ENCODE results near the gene SFRP2. TPM values are rescaled to one million over a fixed set of nuclear protein-coding genes. Genes with fewer than 3 reads are reported as not detected.

Gene SFRP2
- total and polyA plus RNA-seq, 12 donors, result 0.30 to 5.2 (median 0.77) TPM; not detected in 5

DNA sequence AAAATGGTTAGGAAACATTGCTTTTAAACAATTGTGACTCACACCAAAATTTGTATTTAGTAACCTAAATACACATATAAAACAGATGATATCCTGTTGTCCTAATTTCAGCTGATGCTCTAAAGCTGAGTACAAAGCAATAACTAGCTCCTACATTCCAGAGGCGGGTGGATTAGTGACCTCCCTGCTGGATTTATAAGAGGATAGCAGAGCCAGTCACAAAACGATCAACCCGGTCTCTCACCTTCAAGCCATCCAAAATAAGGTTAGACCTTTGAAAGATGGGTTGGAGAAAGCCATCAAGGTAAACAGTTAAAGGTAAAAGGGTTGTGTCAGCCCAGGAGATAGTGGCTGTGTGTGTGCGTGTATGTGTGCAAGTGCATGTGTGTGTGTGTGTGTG is 43.2 kb upstream of the SFRP2 start:
- no peak for ATAC-seq
- TF ChIP-seq, protein P1, sequence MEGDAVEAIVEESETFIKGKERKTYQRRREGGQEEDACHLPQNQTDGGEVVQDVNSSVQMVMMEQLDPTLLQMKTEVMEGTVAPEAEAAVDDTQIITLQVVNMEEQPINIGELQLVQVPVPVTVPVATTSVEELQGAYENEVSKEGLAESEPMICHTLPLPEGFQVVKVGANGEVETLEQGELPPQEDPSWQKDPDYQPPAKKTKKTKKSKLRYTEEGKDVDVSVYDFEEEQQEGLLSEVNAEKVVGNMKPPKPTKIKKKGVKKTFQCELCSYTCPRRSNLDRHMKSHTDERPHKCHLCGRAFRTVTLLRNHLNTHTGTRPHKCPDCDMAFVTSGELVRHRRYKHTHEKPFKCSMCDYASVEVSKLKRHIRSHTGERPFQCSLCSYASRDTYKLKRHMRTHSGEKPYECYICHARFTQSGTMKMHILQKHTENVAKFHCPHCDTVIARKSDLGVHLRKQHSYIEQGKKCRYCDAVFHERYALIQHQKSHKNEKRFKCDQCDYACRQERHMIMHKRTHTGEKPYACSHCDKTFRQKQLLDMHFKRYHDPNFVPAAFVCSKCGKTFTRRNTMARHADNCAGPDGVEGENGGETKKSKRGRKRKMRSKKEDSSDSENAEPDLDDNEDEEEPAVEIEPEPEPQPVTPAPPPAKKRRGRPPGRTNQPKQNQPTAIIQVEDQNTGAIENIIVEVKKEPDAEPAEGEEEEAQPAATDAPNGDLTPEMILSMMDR (IDR thresholded peaks at IDR 0.05), result no peak
- Histone ChIP-seq H3K4me1 (no peaks in the 10 kb centered on the region), H3K27me3 (peaks cover 0 to 11% (median 0%) of the 10 kb centered on the region in 7 donors), H3K27ac (no peak overlapping the region), H3K4me3 (no peak overlapping the region), H3K36me3 (no peaks in the 10 kb centered on the region), H3K9me3 (peaks cover 0 to 4% (median 0%) of the 10 kb centered on the region in 11 donors)
- intact Hi-C loops (cut with DNase I), result no loop called here
- DNase-seq, result no peak
- 74 to 87% methylated on average over 4 of the region's 4 CpGs for WGBS, 2 donors

DNA sequence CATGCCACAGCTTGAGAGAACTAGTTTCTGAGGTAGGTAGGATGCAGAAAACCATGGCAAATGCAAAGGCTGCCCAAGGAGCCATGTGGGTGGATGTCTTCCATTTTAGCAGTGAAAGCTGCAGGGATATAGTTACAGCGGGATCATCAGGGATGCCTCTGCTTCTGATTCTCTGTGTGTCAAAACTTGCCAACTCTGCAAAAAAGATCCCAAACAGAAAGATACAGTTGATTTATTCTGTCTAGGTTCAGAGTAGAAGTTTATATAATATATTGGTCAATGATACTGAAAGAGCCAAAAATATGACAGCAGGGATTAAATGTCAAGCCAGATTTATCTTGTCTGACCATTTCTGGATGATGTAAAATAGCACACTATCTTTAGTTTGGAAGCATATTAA is 42.4 kb upstream of the SFRP2 start:
- WGBS, 2 donors, result 86 to 97% methylated on average over 1 of the region's 1 CpG
- peaks cover 0 to 7% (median 0%) of the 10 kb centered on the region in 7 donors for H3K27me3 ChIP-seq
- no peak overlapping the region for H3K4me3 ChIP-seq
- no peak overlapping the region for H3K27ac ChIP-seq
- no peaks in the 10 kb centered on the region for H3K4me1 ChIP-seq
- H3K36me3 ChIP-seq, result no peaks in the 10 kb centered on the region
- DNase-seq (no peak), ATAC-seq (no peak)
- peaks cover 0 to 4% (median 0%) of the 10 kb centered on the region in 11 donors for H3K9me3 ChIP-seq
- TF ChIP-seq, protein P1 (IDR thresholded peaks at IDR 0.05), result no peak
- intact Hi-C loops (cut with DNase I), result no loop called here

DNA sequence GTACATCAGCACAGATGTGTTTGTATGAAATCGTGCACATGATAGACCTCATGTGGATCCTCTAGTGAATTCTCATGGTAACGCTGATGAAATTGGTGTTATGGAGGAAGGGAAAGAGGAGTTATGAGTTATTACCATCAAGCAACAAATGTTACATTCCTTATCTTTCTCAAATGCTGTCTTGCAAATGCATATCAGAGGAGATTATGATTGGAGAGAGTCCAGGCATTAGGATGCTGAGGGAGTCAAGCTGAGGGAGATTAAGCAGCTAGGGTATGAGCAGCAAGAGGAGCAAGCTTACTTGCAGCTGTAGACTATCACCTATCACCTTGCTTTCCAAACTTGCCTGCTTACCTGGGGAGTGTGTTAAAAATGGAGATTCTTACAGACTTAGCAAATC is 36.8 kb upstream of the SFRP2 start:
- intact Hi-C loops (cut with DNase I), result no loop called here
- Histone ChIP-seq H3K36me3 (no peaks in the 10 kb centered on the region), H3K4me1 (no peaks in the 10 kb centered on the region), H3K4me3 (no peak overlapping the region), H3K9me3 (peaks cover 0 to 4% (median 0%) of the 10 kb centered on the region in 11 donors), H3K27ac (no peak overlapping the region), H3K27me3 (peaks cover 0 to 17% (median 0%) of the 10 kb centered on the region in 7 donors)
- ATAC-seq (no peak), DNase-seq (no peak)
- WGBS, 2 donors, result 66 to 81% methylated on average over 2 of the region's 2 CpGs
- TF ChIP-seq, protein P1 (IDR thresholded peaks at IDR 0.05), result no peak

DNA sequence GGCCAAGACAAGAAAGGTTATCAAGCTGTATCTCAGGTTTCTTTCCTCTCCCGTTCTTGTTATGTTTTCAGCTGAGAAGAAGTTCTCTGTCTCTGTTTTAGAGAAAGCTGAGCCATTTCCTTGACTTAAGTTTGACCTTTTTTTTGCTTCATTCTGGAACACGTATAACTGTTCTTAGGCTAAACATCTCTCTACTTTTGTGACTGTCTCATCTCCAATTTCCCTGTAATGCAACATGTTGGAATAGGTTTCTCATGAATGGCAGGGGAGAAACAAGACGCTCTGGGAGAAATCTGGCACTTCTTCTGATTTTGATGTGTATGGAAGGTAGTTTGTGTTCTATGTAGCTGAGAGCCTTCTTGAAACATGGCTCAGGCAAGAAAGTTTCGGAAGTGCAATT is 36.2 kb upstream of the SFRP2 start:
- no peak for ATAC-seq
- no peak overlapping the region for H3K27ac ChIP-seq
- H3K36me3 ChIP-seq, result no peaks in the 10 kb centered on the region
- peaks cover 0 to 17% (median 0%) of the 10 kb centered on the region in 7 donors for H3K27me3 ChIP-seq
- H3K4me1 ChIP-seq, result no peaks in the 10 kb centered on the region
- H3K4me3 ChIP-seq, result no peak overlapping the region
- intact Hi-C loops (cut with DNase I), result no loop called here
- peaks cover 0 to 8% (median 0%) of the 10 kb centered on the region in 11 donors for H3K9me3 ChIP-seq
- no peak for DNase-seq
- WGBS, 2 donors, result 67 to 81% methylated on average over 4 of the region's 4 CpGs
- TF ChIP-seq, protein P1 (IDR thresholded peaks at IDR 0.05), result no peak

All from heart right ventricle (tissue), 16 donors.